Measurements from ENCODE around the gene SCFD2.
A peak's percentile ranks its signal among the peaks of the same experiment; 100 is the strongest.

SCFD2 gene

GRCh38 chr4:52911684-52912294 lies 454.1 kb downstream of the SCFD2 start:
- FAIRE-seq, result peak; percentile 42

GRCh38 chr4:52910115-52910514 lies 455.7 kb downstream of the SCFD2 start:
- FAIRE-seq, result no peak

- no peak for FAIRE-seq
These were observed 458.4 kb downstream of the SCFD2 start for GRCh38 chr4:52907510-52907909.

GRCh38 chr4:52904421-52904820 lies 461.4 kb downstream of the SCFD2 start:
- FAIRE-seq, result no peak

- FAIRE-seq, result no peak
These were observed 462.6 kb downstream of the SCFD2 start for GRCh38 chr4:52903273-52903672.

GRCh38 chr4:52894443-52894842 lies 471.4 kb downstream of the SCFD2 start:
- FAIRE-seq, result no peak

GRCh38 chr4:52892880-52893279 lies 473.0 kb downstream of the SCFD2 start:
- FAIRE-seq, result no peak

- no peak for FAIRE-seq
These were observed 474.1 kb downstream of the SCFD2 start for GRCh38 chr4:52891743-52892142.

GRCh38 chr4:52890521-52890791 lies 475.4 kb downstream of the SCFD2 start:
- FAIRE-seq, result no peak

GRCh38 chr4:52889778-52890520 lies 475.9 kb downstream of the SCFD2 start:
- no peak for FAIRE-seq

- FAIRE-seq, result no peak
These were observed 476.5 kb downstream of the SCFD2 start for GRCh38 chr4:52889354-52889753.

- no peak for FAIRE-seq
These were observed 480.9 kb downstream of the SCFD2 start for GRCh38 chr4:52884994-52885393.

GRCh38 chr4:52883707-52884669 lies 481.9 kb downstream of the SCFD2 start:
- FAIRE-seq, result no peak

GRCh38 chr4:52883183-52883621 lies 482.7 kb downstream of the SCFD2 start:
- no peak for FAIRE-seq

GRCh38 chr4:52880994-52881393 lies 484.9 kb downstream of the SCFD2 start:
- FAIRE-seq, result no peak

- FAIRE-seq, result no peak
These were observed 486.4 kb downstream of the SCFD2 start for GRCh38 chr4:52879471-52879870.

- no peak for FAIRE-seq
These were observed 488.2 kb downstream of the SCFD2 start for GRCh38 chr4:52877694-52878093.

- no peak for FAIRE-seq
These were observed 488.8 kb downstream of the SCFD2 start for GRCh38 chr4:52877036-52877435.

GRCh38 chr4:52876069-52876468 lies 489.8 kb downstream of the SCFD2 start:
- no peak for FAIRE-seq

GRCh38 chr4:52874948-52875347 lies 490.9 kb downstream of the SCFD2 start:
- no peak for FAIRE-seq

GRCh38 chr4:52873861-52874343 lies 492.0 kb downstream of the SCFD2 start:
- FAIRE-seq, result no peak

GRCh38 chr4:52873191-52873590 lies 492.7 kb downstream of the SCFD2 start:
- FAIRE-seq, result no peak

- FAIRE-seq, result no peak
These were observed 495.6 kb downstream of the SCFD2 start for GRCh38 chr4:52870225-52870624.

GRCh38 chr4:52869656-52870055 lies 496.2 kb downstream of the SCFD2 start:
- no peak for FAIRE-seq

Data from TTC549 (cell line).